Eye (tissue), 1 donor: ENCODE measurements around the gene GATM.

Source experiments
- DNase-seq: peaks from one replicate; pipeline ENCODE4 v3.0.0-alpha.2; 2015

Gene GATM, protein sequence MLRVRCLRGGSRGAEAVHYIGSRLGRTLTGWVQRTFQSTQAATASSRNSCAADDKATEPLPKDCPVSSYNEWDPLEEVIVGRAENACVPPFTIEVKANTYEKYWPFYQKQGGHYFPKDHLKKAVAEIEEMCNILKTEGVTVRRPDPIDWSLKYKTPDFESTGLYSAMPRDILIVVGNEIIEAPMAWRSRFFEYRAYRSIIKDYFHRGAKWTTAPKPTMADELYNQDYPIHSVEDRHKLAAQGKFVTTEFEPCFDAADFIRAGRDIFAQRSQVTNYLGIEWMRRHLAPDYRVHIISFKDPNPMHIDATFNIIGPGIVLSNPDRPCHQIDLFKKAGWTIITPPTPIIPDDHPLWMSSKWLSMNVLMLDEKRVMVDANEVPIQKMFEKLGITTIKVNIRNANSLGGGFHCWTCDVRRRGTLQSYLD

DNA sequence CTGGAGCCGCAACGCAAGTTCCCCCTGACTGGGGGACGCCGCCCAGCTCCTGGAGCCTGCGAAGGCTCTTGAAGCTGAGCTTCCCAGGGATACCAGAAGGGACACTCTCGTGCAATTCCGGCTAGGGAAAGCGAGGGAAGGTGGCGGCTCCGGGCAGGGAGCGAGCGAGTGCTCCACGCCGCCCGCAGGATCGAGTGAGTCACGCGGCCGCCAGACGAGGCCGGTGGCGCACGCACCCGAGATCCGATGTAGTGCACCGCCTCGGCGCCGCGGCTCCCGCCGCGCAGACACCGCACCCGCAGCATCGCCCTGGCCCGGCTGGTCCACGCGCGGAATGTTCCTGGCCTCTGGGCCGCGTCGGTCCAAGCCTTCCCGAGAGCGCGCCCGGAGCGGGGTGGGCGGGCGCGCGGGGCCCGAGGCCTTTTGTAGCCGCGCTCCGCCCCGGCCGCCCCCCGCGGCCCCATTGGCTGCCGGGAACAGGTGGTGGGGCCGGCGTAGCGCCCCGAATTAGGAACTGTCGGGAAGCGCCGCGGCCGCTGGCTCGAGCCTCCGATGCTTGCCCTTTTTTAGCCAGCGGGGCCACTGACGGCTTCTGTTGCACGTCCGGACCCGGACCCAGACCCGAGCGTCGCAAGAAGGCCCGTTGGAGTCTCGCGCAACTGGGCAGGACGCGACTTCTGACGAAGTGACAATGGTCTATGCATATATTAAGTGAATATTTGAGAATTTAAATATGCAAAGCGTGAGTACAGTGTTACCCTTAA, at the start of gene GATM:
Gene GATM, minus strand, starts transcription at position 396 of the 764 bp plus-strand sequence. Its CDS starts 91 bp downstream, at position 305.
- DNase-seq, result peak; percentile 93

DNA sequence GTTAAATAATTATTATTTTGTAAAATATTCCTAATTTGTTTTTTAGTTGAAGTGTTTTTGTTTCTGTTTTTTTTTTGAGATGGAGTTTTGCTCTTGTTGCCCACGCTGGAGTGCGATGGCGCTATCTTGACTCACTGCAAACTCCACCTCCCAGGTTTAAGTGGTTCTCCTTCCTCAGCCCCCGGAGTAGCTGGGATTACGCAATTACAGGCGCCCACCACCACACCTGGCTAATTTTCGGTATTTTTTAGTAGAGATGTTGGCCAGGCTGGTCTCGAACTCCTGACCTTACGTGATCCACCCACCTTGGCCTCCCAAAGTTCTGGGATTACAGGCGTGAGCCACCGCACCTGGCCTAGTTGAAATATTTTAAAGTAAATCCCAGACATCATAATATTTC, 48.7 kb upstream of the GATM start:
- no peak for DNase-seq

DNA sequence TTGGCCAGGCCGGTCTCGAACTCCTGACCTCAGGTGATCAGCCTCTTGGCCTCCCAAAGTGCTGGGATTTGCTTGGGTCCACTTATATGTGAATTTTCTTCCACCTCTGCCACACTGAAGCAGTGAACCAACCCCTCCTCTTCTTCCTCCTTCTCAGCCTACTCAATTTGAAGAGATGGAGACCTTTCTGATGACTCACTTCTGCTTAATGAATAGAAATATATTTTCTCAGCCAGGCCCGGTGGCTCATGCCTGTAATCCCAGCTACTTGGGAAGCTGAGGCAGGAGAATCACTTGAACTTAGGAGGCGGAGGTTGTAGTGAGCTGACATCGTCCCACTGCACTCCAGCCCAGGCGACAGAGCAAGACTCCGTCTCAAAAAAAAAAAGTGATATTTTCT, 46.8 kb upstream of the GATM start:
- no peak for DNase-seq

DNA sequence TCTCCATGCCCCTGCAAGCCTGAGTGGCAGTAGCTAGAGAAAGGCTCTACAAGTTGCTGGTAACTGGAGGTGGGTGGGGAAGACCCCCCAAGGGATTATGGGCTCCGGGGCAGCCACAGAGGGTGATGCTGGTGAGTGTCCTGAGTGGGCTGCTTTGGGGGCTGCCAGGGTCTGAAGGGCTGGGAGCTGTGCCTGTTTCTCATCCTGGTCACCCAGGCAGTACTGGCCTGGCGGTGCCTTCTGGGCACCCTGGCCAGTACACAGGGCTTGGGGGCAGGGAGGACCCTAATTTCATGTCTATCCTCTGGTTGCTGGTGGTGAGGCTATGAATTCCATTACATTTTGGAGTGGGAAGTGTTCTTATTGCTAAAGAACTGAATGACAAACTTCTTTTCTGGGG, 46.1 kb upstream of the GATM start:
- no peak for DNase-seq

DNA sequence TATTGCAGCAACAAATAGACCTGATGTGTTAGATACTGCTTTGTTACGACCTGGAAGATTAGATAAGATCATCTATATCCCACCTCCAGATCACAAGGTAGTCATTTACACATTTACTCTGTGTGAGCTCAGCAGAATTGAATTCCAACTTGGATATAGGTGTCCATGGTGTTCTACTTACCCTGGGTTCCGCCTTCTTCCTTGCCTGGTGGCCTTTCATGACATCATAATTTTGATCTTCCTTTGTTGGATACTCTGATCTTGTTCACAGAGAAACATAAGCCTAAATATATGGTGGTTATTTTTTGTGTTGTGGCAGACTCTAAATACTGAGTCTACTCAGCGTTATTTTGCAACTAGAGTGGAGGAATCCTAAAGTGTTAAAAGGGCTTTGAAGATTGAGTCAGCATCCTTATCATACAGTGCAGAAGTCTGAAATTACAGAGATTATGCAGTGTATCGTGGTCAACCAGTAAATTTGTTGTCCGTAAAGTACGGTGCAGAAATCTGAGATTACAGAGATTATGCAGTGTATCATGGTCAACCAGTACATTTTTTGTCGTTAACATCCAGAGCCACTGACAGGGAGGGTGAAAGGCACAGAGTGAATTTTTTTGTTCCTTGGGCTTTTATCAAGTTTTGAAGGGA, 39.1 kb upstream of the GATM start:
- no peak for DNase-seq

DNA sequence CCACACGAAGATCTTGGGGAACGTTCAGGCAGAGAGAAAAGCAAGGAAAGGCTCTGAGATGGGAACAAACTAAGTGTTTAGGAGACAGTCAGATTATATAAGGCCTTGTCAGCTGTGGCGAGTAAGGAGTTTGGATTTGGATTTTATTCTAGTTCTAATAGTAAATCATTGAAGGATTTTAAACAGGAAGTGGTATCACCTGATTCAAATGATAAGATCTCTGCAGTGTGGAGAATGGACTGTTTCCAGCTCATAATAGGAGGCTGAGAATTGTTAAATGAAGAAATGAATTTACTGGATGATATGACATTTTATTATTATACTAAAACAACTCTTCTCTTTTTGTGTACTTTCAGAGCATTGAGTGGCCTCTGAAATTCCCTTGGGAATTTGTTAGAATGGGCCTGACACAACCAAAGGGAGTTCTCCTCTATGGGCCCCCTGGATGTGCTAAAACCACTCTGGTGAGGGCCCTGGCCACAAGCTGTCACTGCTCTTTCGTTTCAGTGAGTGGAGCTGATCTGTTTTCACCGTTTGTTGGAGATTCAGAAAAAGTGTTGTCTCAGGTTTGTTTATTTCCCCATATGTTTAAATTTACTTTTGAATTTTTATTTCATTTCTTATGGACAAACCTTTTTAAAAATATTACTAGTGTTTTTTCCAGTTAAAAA, 36.0 kb upstream of the GATM start:
- no peak for DNase-seq

DNA sequence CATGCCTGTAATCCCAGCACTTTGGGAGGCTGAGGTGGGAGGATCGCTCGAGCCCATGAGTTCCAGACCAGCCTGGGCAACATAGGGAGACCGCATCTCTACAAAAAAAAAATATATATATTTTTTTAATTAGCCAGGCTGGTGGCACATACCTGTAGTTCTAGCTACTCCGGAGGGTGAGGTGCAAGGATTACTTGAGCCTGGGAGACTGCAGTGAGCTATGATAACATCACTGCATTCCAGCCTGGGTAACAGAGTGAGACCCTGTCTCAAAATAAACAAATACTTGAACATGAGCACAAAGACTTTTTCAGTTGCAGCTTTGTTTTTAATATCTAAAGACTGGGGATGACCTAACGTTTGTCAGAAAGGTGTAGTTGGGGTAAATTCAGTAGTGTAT, 31.3 kb upstream of the GATM start:
- DNase-seq, result no peak

DNA sequence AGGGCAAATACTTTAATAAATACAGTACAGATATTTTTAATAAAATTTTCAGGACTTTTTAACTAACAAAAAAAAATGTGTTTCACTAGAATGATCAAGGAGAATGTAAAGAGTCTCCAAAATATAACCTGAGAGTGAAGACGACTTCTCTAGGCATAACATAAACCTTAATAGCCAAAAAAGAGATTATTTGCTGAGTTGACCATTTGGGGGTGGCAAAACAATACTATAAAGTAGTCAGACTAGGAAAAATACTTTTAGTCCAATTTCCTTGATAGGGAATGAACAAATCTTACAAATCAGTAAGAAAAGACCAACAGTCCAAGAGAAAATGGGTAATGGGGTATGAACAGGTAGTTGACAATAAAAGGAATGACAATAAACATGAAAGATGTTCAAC, 29.4 kb upstream of the GATM start:
- no peak for DNase-seq

DNA sequence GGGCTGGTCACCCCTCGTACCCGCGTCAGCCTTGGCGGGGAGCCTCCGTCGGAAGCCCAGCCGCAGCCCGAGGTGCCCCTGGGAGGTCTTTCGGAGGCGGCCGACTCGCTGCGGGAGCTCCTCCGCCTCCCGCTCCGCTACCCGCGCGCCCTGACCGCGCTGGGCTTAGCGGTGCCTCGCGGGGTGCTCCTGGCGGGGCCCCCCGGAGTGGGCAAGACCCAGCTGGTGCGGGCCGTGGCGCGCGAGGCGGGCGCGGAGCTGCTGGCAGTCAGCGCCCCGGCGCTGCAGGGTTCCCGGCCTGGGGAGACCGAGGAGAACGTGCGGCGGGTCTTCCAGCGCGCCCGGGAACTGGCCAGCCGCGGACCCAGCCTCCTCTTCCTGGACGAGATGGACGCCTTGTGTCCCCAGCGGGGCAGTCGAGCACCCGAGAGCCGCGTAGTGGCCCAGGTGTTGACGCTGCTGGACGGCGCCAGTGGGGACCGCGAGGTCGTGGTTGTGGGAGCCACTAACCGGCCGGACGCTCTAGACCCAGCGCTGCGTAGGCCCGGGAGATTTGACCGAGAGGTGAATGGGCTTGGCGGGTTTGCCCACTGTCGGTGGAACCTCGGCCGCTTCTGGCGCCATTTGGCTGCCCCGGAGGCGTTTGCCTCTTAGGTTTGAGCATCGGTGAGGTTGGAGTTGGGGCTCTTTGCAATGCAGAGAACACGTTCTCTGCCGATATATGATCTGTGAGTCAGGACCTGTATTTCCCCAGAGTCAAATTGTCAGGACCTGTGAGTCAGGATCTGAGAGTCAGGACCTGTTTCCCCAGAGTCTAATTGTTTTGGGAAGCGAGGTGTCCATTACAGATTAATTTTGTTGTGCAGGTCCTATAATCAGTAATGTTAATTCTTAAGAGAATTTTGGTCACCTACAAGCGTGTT, 24.9 kb upstream of the GATM start:
- DNase-seq, result peak; percentile 53

DNA sequence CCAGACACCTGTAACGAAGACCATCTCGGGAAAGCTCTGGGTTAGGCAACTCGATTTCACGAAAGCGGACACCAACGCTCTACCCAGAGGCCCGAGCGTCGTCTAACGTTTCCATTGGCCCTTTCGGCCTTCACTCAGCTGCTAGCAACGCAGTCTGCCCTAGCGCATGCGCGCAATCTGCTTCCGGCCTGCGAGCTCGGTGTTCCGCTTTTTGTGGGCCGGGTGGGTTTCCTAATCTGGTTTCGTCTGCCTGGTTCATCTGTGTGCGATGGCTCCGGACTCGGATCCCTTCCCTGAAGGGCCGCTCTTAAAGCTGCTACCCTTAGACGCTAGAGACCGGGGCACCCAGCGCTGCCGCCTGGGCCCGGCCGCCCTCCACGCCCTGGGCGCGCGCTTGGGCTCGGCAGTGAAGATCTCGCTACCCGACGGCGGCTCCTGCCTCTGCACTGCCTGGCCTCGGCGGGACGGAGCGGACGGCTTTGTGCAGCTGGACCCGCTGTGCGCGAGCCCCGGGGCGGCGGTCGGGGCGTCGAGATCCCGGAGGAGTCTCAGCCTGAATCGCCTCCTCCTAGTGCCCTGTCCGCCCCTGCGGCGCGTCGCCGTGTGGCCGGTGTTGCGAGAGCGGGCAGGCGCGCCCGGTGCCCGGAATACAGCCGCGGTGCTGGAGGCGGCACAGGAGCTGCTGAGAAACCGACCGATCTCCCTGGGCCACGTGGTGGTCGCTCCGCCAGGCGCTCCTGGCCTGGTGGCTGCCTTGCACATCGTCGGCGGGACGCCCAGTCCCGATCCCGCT, 24.0 kb upstream of the GATM start:
- DNase-seq, result peak; percentile 100

DNA sequence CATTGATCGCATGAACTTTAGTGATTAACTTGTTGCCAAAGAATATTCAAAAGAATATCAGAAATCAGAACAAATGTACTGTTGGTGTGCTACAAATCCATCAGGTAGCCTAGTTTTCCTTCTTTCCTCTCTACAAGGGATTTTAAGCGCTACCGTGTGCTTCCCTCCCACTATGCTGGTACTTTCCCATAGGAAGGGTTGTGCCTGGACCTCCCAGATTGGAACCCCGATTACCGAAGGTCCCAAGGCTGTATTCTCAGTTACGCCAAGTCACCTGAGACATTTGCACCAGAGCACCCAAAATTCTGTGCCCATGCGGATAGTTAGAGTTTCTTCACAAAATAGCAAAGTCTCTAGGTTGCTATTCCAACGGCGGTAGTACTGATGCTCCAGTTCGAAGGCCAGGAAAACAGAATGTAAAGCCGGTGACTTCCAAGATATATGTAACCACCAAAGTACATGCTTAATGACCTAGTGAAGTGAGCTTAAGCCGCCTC, 23.4 kb upstream of the GATM start:
- DNase-seq, result no peak

DNA sequence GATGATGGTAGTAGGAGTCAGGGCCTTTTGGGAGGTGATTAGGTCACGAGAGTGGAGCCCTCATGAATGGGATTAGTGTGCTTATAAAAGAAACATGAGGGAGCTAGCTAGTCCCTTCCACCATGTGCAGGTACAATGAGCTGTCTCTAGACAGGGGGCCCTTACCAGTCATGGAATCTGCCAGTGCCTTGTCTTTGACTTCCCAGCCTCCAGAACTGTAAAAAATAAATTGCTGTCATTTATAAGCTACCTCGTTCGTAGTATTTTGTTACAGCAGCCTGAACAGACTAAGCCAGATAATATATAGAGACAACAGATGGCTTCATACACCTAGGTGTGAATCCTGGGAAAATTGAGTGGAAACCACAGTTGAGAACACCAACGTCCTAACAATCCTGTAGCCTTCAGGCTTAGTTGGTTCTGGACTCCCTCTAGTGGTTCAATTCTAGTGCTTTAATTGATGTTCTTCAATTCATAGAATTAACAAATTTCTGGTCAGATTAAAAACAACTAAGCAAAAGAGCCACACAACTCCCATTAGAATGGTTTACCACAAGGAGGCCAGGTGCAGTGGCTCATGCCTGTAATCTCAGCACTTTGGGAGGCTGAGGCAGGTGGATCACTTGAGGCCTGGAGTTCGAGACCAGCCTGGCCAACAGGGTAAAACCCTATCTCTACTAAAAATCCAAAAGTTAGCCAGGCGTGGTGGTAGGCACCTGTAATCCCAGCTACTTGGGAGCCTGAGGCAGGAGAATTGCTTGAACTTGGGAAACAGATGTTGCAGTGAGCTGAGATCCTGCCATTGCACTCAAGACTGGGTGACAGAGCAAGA, 21.3 kb upstream of the GATM start:
- DNase-seq, result peak; percentile 71

DNA sequence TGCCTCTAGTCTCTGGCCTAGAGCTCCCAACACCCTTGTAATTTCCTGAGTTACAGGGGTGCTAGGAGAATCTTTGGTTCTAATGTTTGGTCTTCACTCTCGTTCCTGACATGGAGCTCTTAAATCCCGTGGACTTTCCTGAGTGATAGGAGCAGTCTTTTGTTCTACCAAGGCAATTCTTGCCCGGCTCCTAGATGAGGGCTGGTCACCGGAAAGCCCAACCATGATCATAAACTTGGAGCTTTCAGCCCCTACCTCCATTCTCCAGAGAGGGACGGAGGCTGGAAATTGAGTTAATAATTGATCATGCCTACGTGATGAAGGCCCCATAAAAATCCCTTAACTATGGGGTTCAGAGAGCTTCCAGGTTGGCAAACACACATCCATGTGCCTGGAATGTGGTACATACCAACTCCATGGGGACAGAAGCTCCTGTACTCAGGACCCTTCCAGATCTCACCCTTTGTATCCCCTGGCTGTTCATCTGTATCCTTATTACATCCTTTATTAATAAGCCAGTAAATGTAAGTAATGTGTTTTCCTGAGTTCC, 18.8 kb upstream of the GATM start:
- no peak for DNase-seq

DNA sequence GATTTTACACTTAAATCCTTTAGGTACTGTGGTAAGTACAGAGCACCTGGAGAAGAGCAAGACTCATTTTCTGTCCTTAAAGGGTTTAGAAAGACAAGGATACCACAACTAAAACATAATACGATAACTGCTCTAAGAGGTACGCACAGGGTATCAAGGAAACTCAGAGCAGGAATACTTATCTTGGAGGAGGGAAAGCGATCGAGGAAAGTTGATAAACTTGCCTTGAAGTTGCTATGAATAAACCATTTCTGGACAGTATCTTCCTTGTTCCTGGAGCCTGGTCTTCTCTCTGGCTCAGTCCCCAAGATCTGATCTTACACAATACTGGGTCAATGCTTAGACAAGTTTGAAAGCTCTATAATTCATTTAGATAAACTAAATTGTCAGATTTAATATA, 17.6 kb upstream of the GATM start:
- no peak for DNase-seq

DNA sequence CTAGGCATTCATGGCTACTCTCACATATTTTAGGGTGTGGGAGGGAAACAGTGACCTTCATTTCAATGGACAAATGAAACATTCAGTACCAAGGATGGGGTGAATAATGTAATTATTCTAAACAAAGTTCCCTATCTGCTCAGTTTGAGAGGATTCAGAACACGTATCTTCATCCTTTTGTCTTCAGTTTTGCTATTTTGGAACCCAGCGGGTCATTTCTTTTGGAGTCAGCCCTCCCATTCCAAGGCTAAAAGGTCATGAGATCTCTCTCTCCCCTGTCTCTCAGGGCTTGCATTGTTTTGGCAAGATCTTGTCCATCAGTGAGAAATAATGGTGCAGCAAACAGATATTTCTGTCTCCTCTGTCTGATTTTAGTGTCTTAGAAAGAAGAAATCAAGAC, 16.3 kb upstream of the GATM start:
- no peak for DNase-seq

DNA sequence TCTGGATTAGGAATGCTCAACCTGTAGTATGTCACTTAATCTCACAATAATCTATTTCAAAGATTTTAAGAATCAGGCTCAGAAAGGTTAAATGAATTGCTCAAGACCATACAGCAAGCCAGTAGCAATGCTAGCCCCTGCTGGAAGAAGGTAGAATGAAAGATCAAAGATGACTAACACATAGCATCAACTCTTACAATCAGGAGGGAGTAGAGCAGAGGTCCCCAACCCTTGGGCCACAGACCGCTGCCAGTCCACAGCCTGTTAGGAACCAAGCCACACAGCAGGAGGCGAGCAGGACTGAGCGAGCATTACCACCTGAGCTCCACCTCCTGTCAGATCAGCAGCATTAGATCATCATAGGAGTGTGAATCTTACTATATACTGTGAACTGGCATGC, 15.5 kb upstream of the GATM start:
- no peak for DNase-seq

DNA sequence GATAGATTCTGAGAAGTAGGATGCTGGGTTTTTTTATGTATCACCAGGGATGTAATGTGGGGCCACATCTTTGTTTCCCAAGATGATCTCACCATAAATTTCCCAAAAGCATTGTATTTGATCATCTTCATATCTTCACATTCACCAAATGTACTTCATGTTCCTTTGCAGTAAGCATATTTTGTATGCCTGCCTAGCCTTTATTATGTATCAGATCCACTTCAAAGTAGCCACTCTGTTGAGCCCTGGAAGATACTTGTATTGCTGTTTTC, 14.2 kb upstream of the GATM start:
- DNase-seq, result no peak

DNA sequence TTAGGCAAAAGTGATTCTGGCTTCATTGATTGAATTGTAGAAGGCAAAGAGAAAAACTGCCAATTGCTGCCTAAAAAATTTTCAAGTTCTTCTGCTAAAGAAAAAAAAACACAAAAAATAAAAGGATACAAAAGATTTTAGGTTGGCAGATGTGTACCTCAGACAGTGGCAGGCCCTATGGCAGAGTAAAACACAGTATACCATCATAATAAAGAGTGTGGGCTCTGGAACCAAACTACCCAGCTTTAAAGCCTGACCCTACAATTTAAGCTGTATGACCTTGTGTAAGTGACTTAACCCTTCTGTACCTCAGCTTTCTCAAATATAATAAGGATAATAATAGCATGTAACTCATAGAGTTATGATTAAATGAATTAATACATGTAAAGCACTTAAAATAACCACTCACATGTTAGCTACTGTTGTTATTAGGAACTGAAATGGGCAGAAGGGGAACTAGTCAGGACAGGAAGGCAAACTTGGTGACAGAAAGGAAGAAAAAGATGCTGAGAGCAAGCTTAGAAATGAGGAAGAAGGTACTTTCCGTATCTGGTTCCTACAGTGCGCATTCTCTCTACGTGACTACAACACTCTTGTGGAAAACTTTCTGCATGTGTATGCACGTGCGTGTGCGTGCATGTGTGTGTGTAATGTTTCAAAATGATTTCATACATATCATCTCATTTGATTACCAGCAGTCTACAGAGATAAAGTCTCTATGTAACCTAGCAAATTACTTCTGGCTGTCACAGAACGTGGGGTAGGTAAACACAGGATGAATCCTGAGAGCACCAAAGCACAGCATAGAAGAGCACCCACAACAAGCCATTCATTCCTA, 13.6 kb upstream of the GATM start:
- no peak for DNase-seq

DNA sequence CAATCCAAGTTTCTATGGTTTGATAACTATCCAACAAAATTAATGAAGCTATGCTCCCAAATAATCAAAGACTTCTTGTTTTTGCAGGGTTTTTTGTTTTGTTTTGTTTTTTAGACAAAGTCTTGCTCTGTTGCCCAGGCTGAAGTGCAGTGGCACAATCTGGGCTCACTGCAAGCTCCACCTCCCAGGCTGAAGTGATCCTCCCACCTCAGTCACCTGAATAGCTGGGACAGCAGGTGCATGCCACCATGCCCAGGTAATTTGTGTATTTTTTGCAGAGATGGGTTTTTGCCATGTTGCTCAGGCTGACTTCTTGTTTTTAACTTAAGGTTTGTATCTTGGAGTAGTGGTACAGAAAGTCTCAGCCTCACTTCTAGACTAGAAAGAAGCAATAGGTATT, 11.0 kb upstream of the GATM start:
- DNase-seq, result no peak
